ENCODE measurements around the gene FIP1L1.

FIP1L1 gene

DNA sequence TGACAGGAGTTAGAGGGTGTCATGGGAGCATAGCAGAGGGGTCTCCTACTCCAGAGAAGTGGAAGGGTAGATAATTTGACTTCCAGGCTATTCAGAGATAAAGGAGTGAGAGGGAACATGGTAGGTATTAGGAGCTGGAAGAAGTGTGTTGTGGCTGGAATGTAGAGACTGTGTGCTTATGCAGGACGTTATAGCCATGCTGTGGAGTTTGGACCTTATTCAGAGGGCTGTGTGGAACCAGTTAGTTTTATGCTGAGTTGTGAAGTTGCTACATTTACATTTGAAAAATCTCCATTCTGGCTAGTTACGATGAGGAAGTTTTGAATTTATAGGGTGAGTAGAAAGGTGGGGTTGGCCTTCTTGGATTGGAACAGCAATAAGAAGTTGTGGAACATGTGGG lies 67.5 kb downstream of the FIP1L1 start:
- Histone ChIP-seq H3K27ac (ENCODE audit: low read depth, low read length) (no peak overlapping the region), H3K4me3 (ENCODE audit: insufficient read depth, low read length, poor library complexity, severe bottlenecking) (no peak overlapping the region), H3K4me2 (ENCODE audit: low read depth, low read length, poor library complexity, severe bottlenecking) (no peak overlapping the region), H4K20me1 (ENCODE audit: low read depth, low read length) (no peaks in the 10 kb centered on the region), H3K9me2 (replicated peaks; ENCODE audit: insufficient read depth, low read length) (no peaks in the 10 kb centered on the region), H3F3A (ENCODE audit: insufficient read depth) (no peaks in the 10 kb centered on the region; the same call in 1 of the 2 replicates), H3K9me3 (ENCODE audit: insufficient read depth, low read length) (no peaks in the 10 kb centered on the region), H2AFZ (ENCODE audit: low read depth, low read length, severe bottlenecking) (no peak overlapping the region), H3K9ac (ENCODE audit: low read length) (no peak overlapping the region), H3K36me3 (ENCODE audit: low read length) (peaks cover 8% of the 10 kb centered on the region; the same call in 1 of the 2 replicates), H3K79me2 (ENCODE audit: insufficient read depth, low read length) (0 out of 2 replicates have a peak, but pooled peaks cover 4% of the 10 kb centered on the region), H3K27me3 (ENCODE audit: low read length) (no peaks in the 10 kb centered on the region)
- TF ChIP-seq EZH2phosphoT487 (conservative IDR thresholded peaks at IDR 0.05; ENCODE audit: low read length): no peak
- TF ChIP-seq, protein P1, sequence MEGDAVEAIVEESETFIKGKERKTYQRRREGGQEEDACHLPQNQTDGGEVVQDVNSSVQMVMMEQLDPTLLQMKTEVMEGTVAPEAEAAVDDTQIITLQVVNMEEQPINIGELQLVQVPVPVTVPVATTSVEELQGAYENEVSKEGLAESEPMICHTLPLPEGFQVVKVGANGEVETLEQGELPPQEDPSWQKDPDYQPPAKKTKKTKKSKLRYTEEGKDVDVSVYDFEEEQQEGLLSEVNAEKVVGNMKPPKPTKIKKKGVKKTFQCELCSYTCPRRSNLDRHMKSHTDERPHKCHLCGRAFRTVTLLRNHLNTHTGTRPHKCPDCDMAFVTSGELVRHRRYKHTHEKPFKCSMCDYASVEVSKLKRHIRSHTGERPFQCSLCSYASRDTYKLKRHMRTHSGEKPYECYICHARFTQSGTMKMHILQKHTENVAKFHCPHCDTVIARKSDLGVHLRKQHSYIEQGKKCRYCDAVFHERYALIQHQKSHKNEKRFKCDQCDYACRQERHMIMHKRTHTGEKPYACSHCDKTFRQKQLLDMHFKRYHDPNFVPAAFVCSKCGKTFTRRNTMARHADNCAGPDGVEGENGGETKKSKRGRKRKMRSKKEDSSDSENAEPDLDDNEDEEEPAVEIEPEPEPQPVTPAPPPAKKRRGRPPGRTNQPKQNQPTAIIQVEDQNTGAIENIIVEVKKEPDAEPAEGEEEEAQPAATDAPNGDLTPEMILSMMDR (IDR thresholded peaks at IDR 0.05; ENCODE audit: insufficient read depth, low read length, poor library complexity, severe bottlenecking): no peak

DNA sequence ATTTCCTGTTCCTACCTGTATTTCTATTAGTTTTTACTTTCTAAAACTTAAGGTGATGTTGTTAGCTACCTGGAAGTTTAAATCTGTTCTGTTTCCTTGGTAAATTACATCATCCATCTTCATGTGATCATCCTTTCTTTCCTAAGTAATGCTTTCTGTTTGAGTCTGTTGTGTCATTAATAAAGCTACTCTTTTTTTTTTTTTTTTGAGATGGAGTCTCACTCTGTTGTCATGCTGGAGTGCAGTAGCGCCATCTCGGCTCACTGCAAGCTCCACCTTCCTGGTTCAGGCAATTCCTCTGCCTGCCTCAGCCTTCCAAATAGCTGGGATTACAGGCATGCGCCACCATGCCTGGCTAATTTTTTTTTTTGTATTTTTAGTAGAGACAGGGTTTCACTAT lies 73.3 kb downstream of the FIP1L1 start:
- H3K9me3 ChIP-seq (ENCODE audit: insufficient read depth, low read length): no peaks in the 10 kb centered on the region
- no peaks in the 10 kb centered on the region for H3K79me2 ChIP-seq (ENCODE audit: insufficient read depth, low read length)
- H3K4me3 ChIP-seq (ENCODE audit: insufficient read depth, low read length, poor library complexity, severe bottlenecking): no peak overlapping the region
- H2AFZ ChIP-seq (ENCODE audit: low read depth, low read length, severe bottlenecking): no peak overlapping the region
- no peak overlapping the region for H3K9ac ChIP-seq (ENCODE audit: low read length)
- no peaks in the 10 kb centered on the region for H3K27me3 ChIP-seq (ENCODE audit: low read length)
- no peak overlapping the region for H3K4me2 ChIP-seq (ENCODE audit: low read depth, low read length, poor library complexity, severe bottlenecking)
- TF ChIP-seq EZH2phosphoT487 (conservative IDR thresholded peaks at IDR 0.05; ENCODE audit: low read length): no peak
- TF ChIP-seq, protein P1 (IDR thresholded peaks at IDR 0.05; ENCODE audit: insufficient read depth, low read length, poor library complexity, severe bottlenecking): no peak
- 0 out of 2 replicates have a peak, but pooled peaks cover 2% of the 10 kb centered on the region for H3F3A ChIP-seq (ENCODE audit: insufficient read depth)
- H3K9me2 ChIP-seq (replicated peaks; ENCODE audit: insufficient read depth, low read length): no peaks in the 10 kb centered on the region
- H3K36me3 ChIP-seq (ENCODE audit: low read length): peaks cover 4% of the 10 kb centered on the region; the same call in 1 of the 2 replicates
- no peak overlapping the region for H3K27ac ChIP-seq (ENCODE audit: low read depth, low read length)
- no peaks in the 10 kb centered on the region for H4K20me1 ChIP-seq (ENCODE audit: low read depth, low read length)

DNA sequence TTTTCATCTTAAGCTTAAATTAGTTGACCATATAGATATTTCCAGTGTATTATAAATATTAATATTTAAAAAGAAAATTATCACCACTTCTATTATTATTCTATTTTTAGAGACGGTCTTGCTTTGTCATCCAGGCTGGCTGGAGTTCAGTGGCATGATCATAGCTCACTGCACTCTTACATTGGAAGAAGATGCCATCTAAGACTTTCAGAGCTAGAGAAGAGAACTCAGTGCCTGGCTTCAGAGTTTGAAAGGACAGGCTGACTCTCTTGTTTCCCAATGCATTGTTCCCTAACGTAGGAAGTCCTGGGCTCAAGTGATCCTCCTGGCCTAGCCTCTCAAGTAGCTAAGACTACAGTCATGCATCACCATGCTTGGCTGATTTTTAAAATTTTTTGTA lies 75.9 kb downstream of the FIP1L1 start:
- H2AFZ ChIP-seq (ENCODE audit: low read depth, low read length, severe bottlenecking): no peak overlapping the region
- H3K36me3 ChIP-seq (ENCODE audit: low read length): peaks cover 4% of the 10 kb centered on the region; the same call in 1 of the 2 replicates
- H3K4me3 ChIP-seq (ENCODE audit: insufficient read depth, low read length, poor library complexity, severe bottlenecking): no peak overlapping the region
- 0 out of 2 replicates have a peak, but pooled peaks cover 2% of the 10 kb centered on the region for H3F3A ChIP-seq (ENCODE audit: insufficient read depth)
- no peaks in the 10 kb centered on the region for H3K79me2 ChIP-seq (ENCODE audit: insufficient read depth, low read length)
- no peaks in the 10 kb centered on the region for H3K9me2 ChIP-seq (replicated peaks; ENCODE audit: insufficient read depth, low read length)
- no peak for TF ChIP-seq EZH2phosphoT487 (conservative IDR thresholded peaks at IDR 0.05; ENCODE audit: low read length)
- TF ChIP-seq, protein P1 (IDR thresholded peaks at IDR 0.05; ENCODE audit: insufficient read depth, low read length, poor library complexity, severe bottlenecking): no peak
- H3K9me3 ChIP-seq (ENCODE audit: insufficient read depth, low read length): no peaks in the 10 kb centered on the region
- no peak overlapping the region for H3K9ac ChIP-seq (ENCODE audit: low read length)
- H3K4me2 ChIP-seq (ENCODE audit: low read depth, low read length, poor library complexity, severe bottlenecking): no peak overlapping the region
- no peaks in the 10 kb centered on the region for H4K20me1 ChIP-seq (ENCODE audit: low read depth, low read length)
- H3K27me3 ChIP-seq (ENCODE audit: low read length): no peaks in the 10 kb centered on the region
- no peak overlapping the region for H3K27ac ChIP-seq (ENCODE audit: low read depth, low read length)
